ENCODE measurements around the gene ITLN2. TPM values are rescaled to one million over a fixed set of nuclear protein-coding genes. Genes with fewer than 3 reads are reported as not detected.
A peak's percentile ranks its signal among the peaks of the same experiment; 100 is the strongest.

Gene ITLN2
- total and polyA plus RNA-seq, 2 of the 8 experiments (the other 6 are each of a cell fraction or from before 2014, with no cell fraction given) = 4.7 to 6.3 TPM

GRCh38 chr1:160942926-160943325, 11.7 kb downstream of the ITLN2 start:
- Histone ChIP-seq H2BK5ac (ENCODE audit: low read depth, low read length) (no peak overlapping the region), H3K9me3 (ENCODE audit: insufficient read depth in 2 of 2, low read depth in 1 of 2, low read length in 1 of 2) (peaks cover 6% of the 10 kb centered on the region in 2 experiments; a peak in 2 of 4 replicates), H3K79me1 (ENCODE audit: low read depth, low read length) (no peaks in the 10 kb centered on the region), H2AFZ (ENCODE audit: low read length) (no peak overlapping the region), H3K4me2 (ENCODE audit: insufficient read depth in 1 of 2, low read depth in 2 of 2, low read length in 2 of 2) (no peak overlapping the region), H2BK20ac (ENCODE audit: low read length) (no peak overlapping the region), H3K4ac (replicated peaks; ENCODE audit: insufficient read length, low read depth, low read length) (no peak overlapping the region), H3K14ac (ENCODE audit: insufficient read length) (no peak overlapping the region), H2BK120ac (replicated peaks; ENCODE audit: low read depth, low read length) (no peak overlapping the region), H3K9ac (replicated peaks in 1 of 4; ENCODE audit: extremely low read depth in 1 of 4, low read depth in 3 of 4, low read length in 3 of 4) (no peak overlapping the region), H3K4me3 (ENCODE audit: extremely low read depth in 1 of 4, insufficient read depth in 2 of 4, low read depth in 3 of 4, low read length in 4 of 4) (no peak overlapping the region), H3K4me1 (replicated peaks in 1 of 4; ENCODE audit: control insufficient read depth in 3 of 4, insufficient read depth in 4 of 4, low read length in 3 of 4) (no peaks in the 10 kb centered on the region), H3K36me3 (ENCODE audit: control insufficient read depth in 2 of 4, insufficient read depth in 4 of 4, low read length in 3 of 4) (no peaks in the 10 kb centered on the region), H3K27ac (ENCODE audit: low read depth, low read length) (no peak overlapping the region), H3K23me2 (ENCODE audit: low read depth, low read length) (no peaks in the 10 kb centered on the region), H4K5ac (ENCODE audit: insufficient read length, low read depth, low read length) (no peak overlapping the region), H3K23ac (ENCODE audit: insufficient read length) (no peak overlapping the region), H4K91ac (replicated peaks; ENCODE audit: insufficient read length, low read length) (no peak overlapping the region), H3K56ac (replicated peaks; ENCODE audit: insufficient read length, low read depth, low read length) (no peak overlapping the region), H2BK12ac (ENCODE audit: low read depth, low read length) (no peak overlapping the region), H2AK5ac (ENCODE audit: low read depth, low read length) (no peak overlapping the region), H4K8ac (ENCODE audit: extremely low read depth, insufficient read depth, low read length) (no peak overlapping the region), H2BK15ac (ENCODE audit: low read length) (no peak overlapping the region), H3K18ac (ENCODE audit: extremely low read depth, low read length) (no peak overlapping the region), H4K20me1 (replicated peaks in 1 of 2; ENCODE audit: control insufficient read depth in 1 of 2, insufficient read depth in 2 of 2, low read length in 2 of 2) (no peaks in the 10 kb centered on the region), H3K27me3 (replicated peaks in 1 of 4; ENCODE audit: control insufficient read depth in 3 of 4, extremely low read depth in 1 of 4, insufficient read depth in 3 of 4, low read length in 3 of 4) (no peaks in the 10 kb centered on the region), H3K79me2 (ENCODE audit: control insufficient read depth in 1 of 2, insufficient read depth in 2 of 2, low read length in 2 of 2) (no peaks in the 10 kb centered on the region)
- CTCF ChIA-PET (ENCODE audit: partially characterized antibody) = interaction anchor here (0.6 to 5.6 kb wide), 11 partner anchors 10 to 215 kb away, joined by 3 to 65 read pairs (median 5); partner anchors contain the start of gene ITLN2
- FAIRE-seq (no peak), DNase-seq (ENCODE audit: low read depth in 1 of 2, low spot score in 2 of 2) (no peak)
- POLR2A ChIA-PET (ENCODE audit: partially characterized antibody) = interaction anchor here (1.7 kb wide), 1 partner anchor 55 kb away, joined by 3 read pairs; no protein-coding TSS in a partner anchor
- TF ChIP-seq CTCF (IDR thresholded peaks at IDR 0.05; ENCODE audit: control extremely low read depth in 1 of 3, insufficient read depth in 1 of 3, low read depth in 1 of 3, low read length in 3 of 3) (peak; percentile 56 to 60 (median 56)), RAD21 (IDR thresholded peaks at IDR 0.05 in 1 of 2, conservative IDR thresholded peaks at IDR 0.05 in 1 of 2; ENCODE audit: low read depth in 2 of 2, low read length in 2 of 2) (peak; percentile 76 to 77), KDM5A (IDR thresholded peaks at IDR 0.05; ENCODE audit: low read length) (no peak)
- WGBS, 2 experiments (ENCODE audit: extremely low coverage in 1 of 2, insufficient coverage in 1 of 2, insufficient read length in 1 of 2, insufficient replicate concordance in 2 of 2, low coverage in 1 of 2, low lambda C conversion rate in 2 of 2, missing lambda C conversion rate in 1 of 2) = 88% methylated on average over 3 of the region's 3 CpGs; no CpG with 5 or more reads in 1 of the 2 experiments

Data from H1 (cell line).